Loucy (cell line): ENCODE results near the gene TNRC6B.

Experiments
- H2AFZ ChIP-seq: fragments of 200-600 bp; sonication (generic); 2 replicates; pipeline ENCODE4 v1.6.0; 2016; ENCODE audit warnings: antibody characterized with exemption, mild to moderate bottlenecking, low read length, moderate library complexity
- H3F3A ChIP-seq: fragments of 200-600 bp; 2 replicates; pipeline ENCODE4 v1.6.0; 2016; ENCODE audit warnings: antibody characterized with exemption, low read depth, mild to moderate bottlenecking
- H3K27me3 ChIP-seq: fragments of 200-600 bp; sonication (generic); 2 replicates; pipeline ENCODE4 v1.6.1; 2014; ENCODE audit warnings: low read length, mild to moderate bottlenecking; ENCODE audit not compliant: insufficient read depth, poor library complexity, severe bottlenecking
- H3K36me3 ChIP-seq: fragments of 200-600 bp; sonication (generic); 2 replicates; pipeline ENCODE4 v1.6.1; 2016; ENCODE audit warnings: low read length; ENCODE audit not compliant: insufficient read depth
- H3K4me1 ChIP-seq: fragments of 200-600 bp; sonication (generic); 2 replicates; pipeline ENCODE4 v1.5.1; 2014; ENCODE audit warnings: low read length, mild to moderate bottlenecking; ENCODE audit not compliant: insufficient read depth, poor library complexity, severe bottlenecking
- H3K4me2 ChIP-seq: fragments of 200-600 bp; sonication (generic); 2 replicates; pipeline ENCODE4 v1.6.0; 2014; ENCODE audit warnings: antibody characterized with exemption, low read length, low read depth, mild to moderate bottlenecking; ENCODE audit not compliant: poor library complexity, severe bottlenecking
- H3K4me3 ChIP-seq: fragments of 200-600 bp; sonication (generic); 2 replicates; pipeline ENCODE4 v1.5.1; 2014; ENCODE audit warnings: low read length, mild to moderate bottlenecking, mixed read lengths; ENCODE audit not compliant: poor library complexity, severe bottlenecking
- H3K79me2 ChIP-seq: fragments of 200-600 bp; sonication (generic); 2 replicates; pipeline ENCODE4 v1.6.1; 2014; ENCODE audit warnings: low read length; ENCODE audit not compliant: insufficient read depth
- H3K9ac ChIP-seq: fragments of 200-600 bp; sonication (generic); 2 replicates; pipeline ENCODE4 v1.6.0; 2014; ENCODE audit warnings: mild to moderate bottlenecking, low read depth, low read length, moderate library complexity; ENCODE audit not compliant: poor library complexity, severe bottlenecking
- H3K9me2 ChIP-seq: fragments of 200-600 bp; sonication (generic); replicated peaks from 2 replicates; pipeline ENCODE4 v1.6.1; 2016; ENCODE audit warnings: low read depth, low read length, mixed read lengths
- H3K9me3 ChIP-seq: fragments of 200-600 bp; sonication (generic); 2 replicates; pipeline ENCODE4 v1.6.1; 2014; ENCODE audit warnings: mild to moderate bottlenecking, antibody characterized with exemption, low read length, low read depth; ENCODE audit not compliant: insufficient read depth
- H4K20me1 ChIP-seq: fragments of 200-600 bp; sonication (generic); 2 replicates; pipeline ENCODE4 v1.6.0; 2014; ENCODE audit warnings: antibody characterized with exemption, low read length, mild to moderate bottlenecking; ENCODE audit not compliant: insufficient read depth, poor library complexity, severe bottlenecking
- EZH2phosphoT487 ChIP-seq: fragments of 200-600 bp; IDR thresholded peaks from 2 replicates; pipeline ENCODE4 v1.6.1; 2018; ENCODE audit warnings: antibody characterized with exemption, mild to moderate bottlenecking, moderate library complexity, borderline replicate concordance
- TF ChIP-seq, protein P1 (sequence below): fragments of 200-600 bp; sonication (generic); conservative IDR thresholded peaks from 2 replicates; pipeline ENCODE4 v1.5.1; 2014; ENCODE audit warnings: mild to moderate bottlenecking, antibody characterized with exemption, low read length

TNRC6B gene

GRCh38 chr22:40235308-40235707 lies 57.6 kb downstream of the TNRC6B start:
- Histone ChIP-seq H3K9ac (no peak overlapping the region), H4K20me1 (peaks cover 46% of the 10 kb centered on the region), H3K9me3 (no peaks in the 10 kb centered on the region), H3K79me2 (peaks cover 99% of the 10 kb centered on the region), H3K27me3 (no peaks in the 10 kb centered on the region), H3F3A (no peaks in the 10 kb centered on the region), H2AFZ (no peak overlapping the region), H3K36me3 (peaks cover 39% of the 10 kb centered on the region), H3K4me2 (no peak overlapping the region), H3K4me1 (peaks cover 9% of the 10 kb centered on the region), H3K4me3 (no peak overlapping the region), H3K9me2 (no peaks in the 10 kb centered on the region)
- TF ChIP-seq, protein P1, sequence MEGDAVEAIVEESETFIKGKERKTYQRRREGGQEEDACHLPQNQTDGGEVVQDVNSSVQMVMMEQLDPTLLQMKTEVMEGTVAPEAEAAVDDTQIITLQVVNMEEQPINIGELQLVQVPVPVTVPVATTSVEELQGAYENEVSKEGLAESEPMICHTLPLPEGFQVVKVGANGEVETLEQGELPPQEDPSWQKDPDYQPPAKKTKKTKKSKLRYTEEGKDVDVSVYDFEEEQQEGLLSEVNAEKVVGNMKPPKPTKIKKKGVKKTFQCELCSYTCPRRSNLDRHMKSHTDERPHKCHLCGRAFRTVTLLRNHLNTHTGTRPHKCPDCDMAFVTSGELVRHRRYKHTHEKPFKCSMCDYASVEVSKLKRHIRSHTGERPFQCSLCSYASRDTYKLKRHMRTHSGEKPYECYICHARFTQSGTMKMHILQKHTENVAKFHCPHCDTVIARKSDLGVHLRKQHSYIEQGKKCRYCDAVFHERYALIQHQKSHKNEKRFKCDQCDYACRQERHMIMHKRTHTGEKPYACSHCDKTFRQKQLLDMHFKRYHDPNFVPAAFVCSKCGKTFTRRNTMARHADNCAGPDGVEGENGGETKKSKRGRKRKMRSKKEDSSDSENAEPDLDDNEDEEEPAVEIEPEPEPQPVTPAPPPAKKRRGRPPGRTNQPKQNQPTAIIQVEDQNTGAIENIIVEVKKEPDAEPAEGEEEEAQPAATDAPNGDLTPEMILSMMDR, result no peak
- no peak for TF ChIP-seq EZH2phosphoT487

- H3K79me2 ChIP-seq, result peaks cover 99% of the 10 kb centered on the region
- H3K9ac ChIP-seq, result no peak overlapping the region
- peaks cover 46% of the 10 kb centered on the region for H4K20me1 ChIP-seq
- peaks cover 18% of the 10 kb centered on the region for H3K4me1 ChIP-seq
- H3K9me3 ChIP-seq, result no peaks in the 10 kb centered on the region
- H2AFZ ChIP-seq, result no peak overlapping the region
- H3K36me3 ChIP-seq, result peaks cover 31% of the 10 kb centered on the region
- no peaks in the 10 kb centered on the region for H3F3A ChIP-seq
- no peak overlapping the region for H3K4me3 ChIP-seq
- H3K4me2 ChIP-seq, result no peak overlapping the region
- TF ChIP-seq EZH2phosphoT487, result no peak
- TF ChIP-seq, protein P1, result no peak
- no peaks in the 10 kb centered on the region for H3K9me2 ChIP-seq
- H3K27me3 ChIP-seq, result no peaks in the 10 kb centered on the region
These were observed 58.5 kb downstream of the TNRC6B start for GRCh38 chr22:40236131-40236665.

DNA sequence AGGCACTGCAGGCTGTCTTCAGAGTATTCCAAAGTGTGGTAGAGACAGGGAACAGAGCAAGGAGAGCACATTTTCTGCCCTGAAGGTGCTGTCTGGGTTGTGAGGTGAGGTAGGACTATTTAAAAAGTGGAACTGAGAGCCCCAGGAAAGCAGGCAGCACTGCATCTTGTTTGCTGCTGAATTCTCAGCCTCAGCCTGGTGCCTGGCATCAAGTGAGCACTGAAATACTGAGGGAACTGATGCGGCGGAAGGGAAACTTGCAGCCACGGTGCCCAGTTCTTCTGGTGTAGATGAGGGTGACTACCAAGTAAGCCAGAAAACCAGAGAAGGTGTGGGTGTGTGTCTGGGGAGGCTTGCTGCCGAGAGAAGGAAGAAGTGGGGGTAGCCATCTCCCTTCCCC lies 59.5 kb downstream of the TNRC6B start:
- TF ChIP-seq, protein P1, result no peak
- TF ChIP-seq EZH2phosphoT487, result no peak
- Histone ChIP-seq H3K79me2 (peaks cover 99% of the 10 kb centered on the region), H3K9me3 (no peaks in the 10 kb centered on the region), H4K20me1 (peaks cover 46% of the 10 kb centered on the region), H3K4me1 (peaks cover 21% of the 10 kb centered on the region), H3K36me3 (peaks cover 23% of the 10 kb centered on the region; the same call in 1 of the 2 replicates), H3K27me3 (no peaks in the 10 kb centered on the region), H3K4me3 (no peak overlapping the region), H3K4me2 (no peak overlapping the region), H3K9ac (no peak overlapping the region), H3F3A (0 out of 2 replicates have a peak, but pooled peaks cover 4% of the 10 kb centered on the region), H3K9me2 (no peaks in the 10 kb centered on the region), H2AFZ (no peak overlapping the region)
